CD4-positive, alpha-beta memory T cell (primary cell): Measurements from ENCODE around the gene TLN1. TPM values are rescaled to one million over a fixed set of nuclear protein-coding genes. Genes with fewer than 3 reads are reported as not detected.
A peak's percentile ranks its signal among the peaks of the same experiment; 100 is the strongest.

ENCODE experiments used
- CTCF ChIA-PET: fragments of 350-600 bp; sonication (Branson Sonifier 250); formaldehyde crosslinking; loops from one replicate; lab custom pipeline; 2021; ENCODE audit warnings: inconsistent platforms; ENCODE audit not compliant: partially characterized antibody; lab: Charles Lee
- POLR2A ChIA-PET: fragments of 350-600 bp; sonication (Branson Sonifier 250); formaldehyde crosslinking; loops from one replicate; lab custom pipeline; 2021; ENCODE audit not compliant: partially characterized antibody; lab: Charles Lee
- DNase-seq, 5 donors: peaks; one replicate each; pipeline versions ENCODE4 v3.0.0 to v3.0.0-alpha.2; 2020 to 2022; ENCODE audit warnings: mixed read lengths in 1 of 5
- H3K27ac ChIP-seq: one replicate; pipeline ENCODE4 v1.7.0; 2013; ENCODE audit warnings: low read depth, low read length
- H3K27me3 ChIP-seq: 2 replicates; pipeline ENCODE4 v1.7.0; 2013; ENCODE audit warnings: mild to moderate bottlenecking, low read length, moderate library complexity; ENCODE audit not compliant: insufficient read depth
- H3K36me3 ChIP-seq: 2 replicates; pipeline ENCODE4 v1.7.0; 2013; ENCODE audit warnings: mild to moderate bottlenecking, low read length, moderate library complexity; ENCODE audit not compliant: insufficient read depth
- H3K4me1 ChIP-seq: 2 replicates; pipeline ENCODE4 v1.7.0; 2013; ENCODE audit warnings: mild to moderate bottlenecking, low read length, moderate library complexity; ENCODE audit not compliant: insufficient read depth
- H3K4me3 ChIP-seq, 2 donors: one replicate each; pipeline ENCODE4 v1.7.0; 2013; ENCODE audit warnings: low read length in 2 of 2, mild to moderate bottlenecking in 1 of 2
- H3K9me3 ChIP-seq, 2 donors: one replicate each; pipeline ENCODE4 v1.7.0; 2013; ENCODE audit warnings: low read length in 2 of 2, control low read depth in 1 of 2; ENCODE audit not compliant: control insufficient read depth in 1 of 2
- H3K27ac Mint-ChIP-seq, 7 donors: one replicate each; pipeline ENCODE4 v1.8.0; 2020 to 2021; ENCODE audit warnings: mixed read lengths in 7 of 7, mild to moderate bottlenecking in 6 of 7, inconsistent platforms in 3 of 7, moderate library complexity in 3 of 7
- H3K27me3 Mint-ChIP-seq, 2 donors: one replicate each; pipeline ENCODE4 v1.8.0; 2020 to 2021; ENCODE audit warnings: mixed read lengths in 2 of 2
- H3K36me3 Mint-ChIP-seq, 2 donors: one replicate each; pipeline ENCODE4 v1.8.0; 2020 to 2021; ENCODE audit warnings: mixed read lengths in 2 of 2, inconsistent platforms in 1 of 2, mild to moderate bottlenecking in 1 of 2
- H3K4me1 Mint-ChIP-seq, 4 donors: one replicate each; pipeline ENCODE4 v1.8.0; 2020 to 2021; ENCODE audit warnings: mixed read lengths in 4 of 4, mild to moderate bottlenecking in 1 of 4
- H3K4me3 Mint-ChIP-seq, 8 donors: one replicate each; pipeline ENCODE4 v1.8.0; 2020 to 2021; ENCODE audit warnings: mixed read lengths in 8 of 8, mild to moderate bottlenecking in 7 of 8, moderate library complexity in 6 of 8, inconsistent platforms in 3 of 8
- H3K9me3 Mint-ChIP-seq, 8 donors: one replicate each; pipeline ENCODE4 v1.8.0; 2020 to 2021; ENCODE audit warnings: mixed read lengths in 8 of 8, mild to moderate bottlenecking in 5 of 8, inconsistent platforms in 3 of 8, moderate library complexity in 1 of 8
- intact Hi-C: fragments of 100-400 bp; cut with micrococcal nuclease; formaldehyde crosslinking; loops from one replicate; pipeline ENCODE4 v1.15.1; 2023
- microRNA-seq: library from miRNA; unstranded; fragments of <30 nt; microRNA quantifications from one replicate; pipeline ENCODE4 v1.2.0, GENCODE V29; 2021; ENCODE audit warnings: borderline replicate concordance, borderline number of aligned reads, borderline microRNAs expressed, mixed read lengths
- polyA plus RNA-seq, 2 donors: library from polyadenylated mRNA; unstranded; fragments of 300-500 nt; fragmentation: Illumina TruSeq; gene quantifications; one replicate each; pipeline ENCODE4 v1.2.3, GENCODE V29; 2021
- total RNA-seq, 2 experiments: library from RNA; stranded (reverse); gene quantifications; one replicate each; pipeline ENCODE4 v1.2.3, GENCODE V29; 2021

The TLN1 gene
- total and polyA plus RNA-seq, 4 experiments from 2014 or later, result 13.7 to 316 (median 215) TPM

GRCh38 chr9:35649431-35650340 lies 82.3 kb downstream of the TLN1 start:
- peaks cover 5 to 25% of the 10 kb centered on the region in 2 donors for H3K36me3 Mint-ChIP-seq
- DNase-seq, result peak; percentile 32 to 66 (median 52)
- intact Hi-C loops, result loop anchor here (5.0 kb wide), 1 partner anchor 532 kb away; the partner anchor contains the start of gene ATOSB

More at GRCh38 chr9:35649431-35650340, 82.3 kb downstream of the TLN1 start:
- Histone ChIP-seq H3K4me3 (peak overlapping the region; percentile 78 to 94), H3K27me3 (no peaks in the 10 kb centered on the region), H3K9me3 (no peaks in the 10 kb centered on the region), H3K27ac (peak overlapping the region; percentile 88), H3K36me3 (no peaks in the 10 kb centered on the region), H3K4me1 (peaks cover 65% of the 10 kb centered on the region)
- peak overlapping the region; percentile 93 to 98 (median 94) for H3K4me3 Mint-ChIP-seq
- H3K9me3 Mint-ChIP-seq, result no peaks in the 10 kb centered on the region
- CTCF ChIA-PET, result interaction anchor here (0.8 to 19.4 kb wide), 10 partner anchors 14 to 452 kb away, joined by 3 to 260 read pairs (median 34); partner anchors contain the start of genes ARHGEF39, CCDC107, CREB3 and RMRP
- H3K27me3 Mint-ChIP-seq, result no peaks in the 10 kb centered on the region
- POLR2A ChIA-PET, result interaction anchor here (0.7 to 10.7 kb wide), 14 partner anchors 9 to 538 kb away, joined by 3 to 420 read pairs (median 8); partner anchors contain the start of genes ARHGEF39, CCDC107, CD72 and CREB3
- peak overlapping the region; percentile 89 to 99 (median 96) for H3K27ac Mint-ChIP-seq
- peaks cover 29 to 79% (median 49%) of the 10 kb centered on the region in 4 donors for H3K4me1 Mint-ChIP-seq

Small RNA genes within 50 kb of the gene (microRNA-seq; reads per million reads assigned to microRNA genes)
- gene MIR6852, result not detected
- not detected for gene MIR6853

Other genes starting within 250 kb of the TLN1 start
- under 1 TPM; 0.50 to 0.55 TPM for gene RUSC2, start 242.1 kb downstream of the TLN1 start, total RNA-seq
- gene RUSC2, start 242.1 kb downstream of the TLN1 start, polyA plus RNA-seq, result under 1 TPM in 1 of 2 donors, not detected in 1; 0.05 TPM
- 10 to 100 TPM; 48.9 to 53.5 TPM for gene TESK1, start 126.9 kb downstream of the TLN1 start, total RNA-seq
- gene TESK1, start 126.9 kb downstream of the TLN1 start, polyA plus RNA-seq, result 10 to 100 TPM in 1 of 2 donors, 1 to 10 TPM in 1; 3.3 to 17.1 TPM
- 1 to 10 TPM; 4.4 to 6.5 TPM for gene CD72, start 113.8 kb downstream of the TLN1 start, total RNA-seq
- gene CD72, start 113.8 kb downstream of the TLN1 start, polyA plus RNA-seq, result 1 to 10 TPM; 1.4 to 1.8 TPM
- 10 to 100 TPM; 68.7 to 70.2 TPM for gene SIT1, start 81.3 kb downstream of the TLN1 start, total RNA-seq
- gene SIT1, start 81.3 kb downstream of the TLN1 start, polyA plus RNA-seq, result 100 to 1,000 TPM; 163 to 231 TPM
- gene RMRP, start 74.2 kb downstream of the TLN1 start, total RNA-seq, result over 10,000 TPM; 18,678 to 21,585 TPM
- 10 to 100 TPM in 1 of 2 donors, not detected in 1; 54.3 TPM for gene RMRP, start 74.2 kb downstream of the TLN1 start, polyA plus RNA-seq
- 10 to 100 TPM; 28.4 to 30.4 TPM for gene CCDC107, start 73.9 kb downstream of the TLN1 start, total RNA-seq
- gene CCDC107, start 73.9 kb downstream of the TLN1 start, polyA plus RNA-seq, result 10 to 100 TPM; 90.5 to 92.5 TPM
- not detected for gene ARHGEF39, start 67.0 kb downstream of the TLN1 start, total RNA-seq
- gene ARHGEF39, start 67.0 kb downstream of the TLN1 start, polyA plus RNA-seq, result 1 to 10 TPM; 1.0 to 1.1 TPM
- not detected for gene CA9, start 58.3 kb downstream of the TLN1 start, total RNA-seq
- gene CA9, start 58.3 kb downstream of the TLN1 start, polyA plus RNA-seq, result not detected
- gene TPM2, start 42.3 kb downstream of the TLN1 start, total RNA-seq, result 10 to 100 TPM; 72.6 to 79.6 TPM
- gene TPM2, start 42.3 kb downstream of the TLN1 start, polyA plus RNA-seq, result under 1 TPM in 1 of 2 donors, not detected in 1; 0.79 TPM
- 10 to 100 TPM; 24.8 to 25.6 TPM for gene CREB3, start 471 bp upstream of the TLN1 start, total RNA-seq
- 10 to 100 TPM; 45.0 to 59.7 TPM for gene CREB3, start 471 bp upstream of the TLN1 start, polyA plus RNA-seq
- gene GBA2, start 17.0 kb upstream of the TLN1 start, total RNA-seq, result 10 to 100 TPM; 61.1 to 66.3 TPM
- 10 to 100 TPM; 16.3 to 27.1 TPM for gene GBA2, start 17.0 kb upstream of the TLN1 start, polyA plus RNA-seq
- gene RGP1, start 17.1 kb upstream of the TLN1 start, total RNA-seq, result 10 to 100 TPM; 31.8 to 33.8 TPM
- gene RGP1, start 17.1 kb upstream of the TLN1 start, polyA plus RNA-seq, result 1 to 10 TPM; 6.1 to 9.9 TPM
- gene MSMP, start 22.1 kb upstream of the TLN1 start, total RNA-seq, result not detected
- gene MSMP, start 22.1 kb upstream of the TLN1 start, polyA plus RNA-seq, result 1 to 10 TPM in 1 of 2 donors, not detected in 1; 1.2 TPM
- gene NPR2, start 59.4 kb upstream of the TLN1 start, total RNA-seq, result 10 to 100 TPM; 15.8 to 15.9 TPM
- gene NPR2, start 59.4 kb upstream of the TLN1 start, polyA plus RNA-seq, result 1 to 10 TPM in 1 of 2 donors, under 1 TPM in 1; 0.97 to 3.3 TPM
- 1 to 10 TPM; 5.6 to 5.7 TPM for gene SPAG8, start 80.1 kb upstream of the TLN1 start, total RNA-seq
- gene SPAG8, start 80.1 kb upstream of the TLN1 start, polyA plus RNA-seq, result 1 to 10 TPM; 1.0 to 1.7 TPM
- 10 to 100 TPM; 22.9 to 30.2 TPM for gene HINT2, start 82.8 kb upstream of the TLN1 start, total RNA-seq
- 100 to 1,000 TPM in 1 of 2 donors, 10 to 100 TPM in 1; 75.4 to 111 TPM for gene HINT2, start 82.8 kb upstream of the TLN1 start, polyA plus RNA-seq
- gene FAM221B, start 96.5 kb upstream of the TLN1 start, total RNA-seq, result not detected
- gene FAM221B, start 96.5 kb upstream of the TLN1 start, polyA plus RNA-seq, result not detected
- gene TMEM8B, start 97.0 kb upstream of the TLN1 start, total RNA-seq, result 10 to 100 TPM in 1 of 2 experiments, 1 to 10 TPM in 1; 7.4 to 10.5 TPM
- gene TMEM8B, start 97.0 kb upstream of the TLN1 start, polyA plus RNA-seq, result 1 to 10 TPM; 2.0 to 2.4 TPM
- gene OR13J1, start 138.2 kb upstream of the TLN1 start, total RNA-seq, result not detected
- gene OR13J1, start 138.2 kb upstream of the TLN1 start, polyA plus RNA-seq, result not detected
- gene HRCT1, start 174.0 kb upstream of the TLN1 start, total RNA-seq, result not detected
- gene HRCT1, start 174.0 kb upstream of the TLN1 start, polyA plus RNA-seq, result not detected
- not detected for gene SPAAR, start 177.3 kb upstream of the TLN1 start, total RNA-seq
- gene SPAAR, start 177.3 kb upstream of the TLN1 start, polyA plus RNA-seq, result not detected
- gene OR2S2, start 226.0 kb upstream of the TLN1 start, total RNA-seq, result not detected
- not detected for gene OR2S2, start 226.0 kb upstream of the TLN1 start, polyA plus RNA-seq